ENCODE measurements around the gene LRP1B.

GRCh38 chr2:141911485-141912066 lies 219.2 kb downstream of the LRP1B start:
- TF ChIP-seq CTCF (IDR thresholded peaks at IDR 0.05) (no peak), POLR2A (IDR thresholded peaks at IDR 0.05) (no peak)

Measured in Peyer's patch (tissue), 4 donors.